ENCODE measurements around the gene MIOX.

Gene MIOX

DNA sequence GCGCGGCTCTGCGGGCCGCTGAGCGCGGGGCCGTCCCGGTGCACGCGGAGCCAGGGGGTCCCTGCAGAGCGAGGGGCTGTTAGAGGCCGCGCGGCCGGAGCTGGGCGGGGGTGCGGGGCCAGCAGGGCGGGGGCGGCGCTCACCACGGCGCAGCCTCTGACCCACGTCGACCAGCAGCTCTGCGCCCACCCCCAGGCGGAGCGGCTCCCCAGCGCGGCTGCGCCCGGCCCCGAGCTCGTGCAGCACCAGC is 39.1 kb downstream of the MIOX start:
- H3K4me3 Mint-ChIP-seq: peak overlapping the region; percentile 88
- peaks cover 3% of the 10 kb centered on the region for H3K27me3 Mint-ChIP-seq

DNA sequence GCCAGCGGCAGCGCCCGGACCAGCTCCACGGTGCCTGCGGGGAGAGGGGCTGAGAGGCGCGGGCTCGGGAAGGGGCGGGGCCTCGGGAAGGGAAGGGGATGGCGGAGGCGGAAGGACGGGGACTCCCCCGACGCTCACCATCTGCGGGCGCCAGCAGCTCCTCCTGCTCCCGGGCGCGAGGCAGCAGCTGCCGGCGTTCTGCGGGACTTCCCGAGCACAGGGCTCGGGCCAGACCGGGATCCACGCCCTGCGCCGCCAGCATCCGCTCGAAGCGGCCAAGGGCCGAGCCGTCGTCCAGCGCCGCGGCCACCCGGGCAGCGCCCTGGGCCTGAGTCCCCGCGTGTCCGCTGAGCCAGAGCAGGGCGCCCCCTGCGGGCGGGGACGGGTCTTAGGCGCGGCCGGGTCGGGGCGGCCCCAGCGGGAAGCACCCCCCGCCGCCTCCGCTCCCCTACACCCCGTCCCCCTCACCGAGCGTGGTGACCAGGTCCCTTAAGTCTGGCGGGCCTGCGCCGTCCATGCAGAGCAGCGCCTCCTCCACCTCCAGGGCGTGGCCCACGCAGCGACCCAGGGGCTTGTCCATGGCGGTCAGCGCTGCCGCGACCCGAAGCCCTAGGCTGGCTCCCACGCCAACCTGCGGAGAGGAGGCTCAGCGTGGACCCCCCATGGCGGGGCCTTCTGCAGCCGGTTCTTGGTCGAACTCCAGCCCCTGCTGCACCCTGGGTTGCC is 39.6 kb downstream of the MIOX start:
- Mint-ChIP-seq H3K9me3 (no peaks in the 10 kb centered on the region), H3K4me1 (peaks cover 38% of the 10 kb centered on the region), H3K27me3 (peaks cover 3% of the 10 kb centered on the region), H3K4me3 (peak overlapping the region; percentile 84), H3K27ac (peak overlapping the region; percentile 96), H3K36me3 (peaks cover 9% of the 10 kb centered on the region)
- CTCF ChIA-PET: interaction anchor here (0.5 to 6.1 kb wide), 17 partner anchors 9 to 275 kb away, joined by 3 to 46 read pairs (median 6); partner anchors contain the start of genes HDAC10, KLHDC7B, LMF2 and NCAPH2
- DNase-seq: peak; percentile 92

More for the DNA sequence above, 39.1 kb downstream of the MIOX start:
- CTCF ChIA-PET: interaction anchor here (0.5 to 6.1 kb wide), 17 partner anchors 10 to 274 kb away, joined by 3 to 46 read pairs (median 6); partner anchors contain the start of genes HDAC10, KLHDC7B, LMF2 and NCAPH2
- no peaks in the 10 kb centered on the region for H3K9me3 Mint-ChIP-seq
- H3K27ac Mint-ChIP-seq: peak overlapping the region; percentile 93
- DNase-seq: no peak
- peaks cover 11% of the 10 kb centered on the region for H3K36me3 Mint-ChIP-seq
- peaks cover 38% of the 10 kb centered on the region for H3K4me1 Mint-ChIP-seq

DNA sequence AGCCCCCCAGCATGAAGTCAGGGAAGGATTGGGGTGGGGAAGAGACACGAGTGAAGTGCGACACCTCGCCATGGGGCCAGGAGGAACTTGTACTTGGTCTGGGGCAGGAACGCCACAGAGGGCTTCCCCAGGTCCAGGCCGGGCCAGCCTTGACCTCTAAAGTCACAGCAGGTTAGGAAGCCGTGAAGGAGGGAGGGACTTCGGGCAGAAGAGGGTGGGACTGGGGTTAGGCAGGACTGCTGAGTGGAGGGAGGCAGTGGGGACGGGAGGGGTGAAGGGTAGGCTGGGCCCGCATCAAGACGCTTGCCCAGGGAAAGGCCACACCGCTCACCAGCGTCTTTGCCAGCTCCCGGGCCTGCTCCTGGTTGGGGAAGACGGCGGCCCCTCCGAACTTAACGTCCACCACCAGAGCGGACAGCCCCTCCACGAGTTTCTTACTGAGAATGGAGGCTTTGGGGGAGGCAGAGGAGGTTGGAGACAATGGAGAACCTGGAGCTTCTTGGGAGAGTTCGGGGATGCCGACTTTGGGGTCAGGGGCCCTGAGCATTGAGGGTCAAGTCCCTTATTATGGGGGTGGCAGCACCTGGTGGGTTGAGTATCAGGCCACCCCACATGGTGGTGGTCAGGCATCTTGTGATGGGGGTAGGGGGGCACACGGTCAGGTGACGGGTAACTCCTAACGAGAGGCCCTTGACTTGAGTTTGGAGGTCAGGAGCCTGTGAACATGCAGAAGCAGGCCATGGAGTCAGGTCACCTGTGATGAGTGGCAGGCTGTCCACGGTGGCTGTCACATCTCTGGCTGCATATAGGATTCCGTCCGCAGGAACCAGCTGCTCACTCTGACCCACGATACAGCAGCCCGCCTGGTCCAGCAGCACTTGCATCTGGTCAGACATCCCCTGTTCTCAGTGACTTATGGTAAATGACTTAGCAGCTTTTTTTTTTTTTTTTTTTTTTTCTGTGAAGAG is 40.5 kb downstream of the MIOX start:
- Mint-ChIP-seq H3K9me3 (no peaks in the 10 kb centered on the region), H3K27me3 (peaks cover 3% of the 10 kb centered on the region), H3K4me3 (peak overlapping the region; percentile 84), H3K36me3 (peaks cover 9% of the 10 kb centered on the region), H3K27ac (peak overlapping the region; percentile 96), H3K4me1 (peaks cover 38% of the 10 kb centered on the region)
- CTCF ChIA-PET: interaction anchor here (0.6 to 6.1 kb wide), 4 partner anchors 9 to 94 kb away, joined by 3 to 46 read pairs (median 16); partner anchors contain the start of genes KLHDC7B and SYCE3
- DNase-seq: peak; percentile 60

DNA sequence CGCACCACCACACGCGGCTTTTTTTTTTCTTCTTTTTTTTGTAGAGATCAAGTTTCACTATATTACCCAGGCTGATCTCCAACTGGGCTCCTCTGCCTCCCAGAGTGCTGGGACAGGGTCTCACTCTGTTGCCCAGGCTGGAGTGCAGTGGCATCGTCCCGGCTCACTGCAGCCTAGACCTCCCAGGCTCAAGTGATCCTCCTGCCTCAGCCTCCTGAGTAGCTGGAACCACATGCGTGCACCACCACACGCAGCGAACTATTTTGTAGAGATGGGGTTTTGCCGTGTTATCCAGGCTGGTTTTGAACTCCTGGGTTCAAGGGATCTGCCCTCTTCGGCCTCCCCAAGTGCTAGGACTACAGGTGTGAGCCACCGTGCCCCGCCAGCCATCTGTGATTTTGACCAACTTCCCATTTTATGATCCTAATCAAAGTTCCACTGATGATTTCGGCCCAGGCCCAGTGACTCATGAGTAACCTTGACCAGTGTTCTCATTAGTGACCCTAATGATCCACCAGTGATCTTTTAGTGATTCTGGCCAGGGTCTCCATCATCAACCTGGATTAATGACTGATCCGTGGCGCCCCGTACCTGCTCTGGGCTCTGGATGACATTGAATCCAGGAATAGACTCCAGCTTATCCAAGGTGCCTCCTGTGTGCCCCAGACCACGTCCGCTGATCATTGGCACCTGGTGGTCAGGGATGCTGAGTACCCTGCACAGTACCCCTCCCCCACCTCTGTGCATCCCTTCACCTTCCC is 41.4 kb downstream of the MIOX start:
- Mint-ChIP-seq H3K36me3 (peaks cover 9% of the 10 kb centered on the region), H3K4me3 (peak overlapping the region; percentile 84)
- CTCF ChIA-PET: interaction anchor here (1.2 to 6.1 kb wide), 5 partner anchors 11 to 93 kb away, joined by 4 to 46 read pairs (median 6); partner anchors contain the start of genes KLHDC7B and SYCE3

DNA sequence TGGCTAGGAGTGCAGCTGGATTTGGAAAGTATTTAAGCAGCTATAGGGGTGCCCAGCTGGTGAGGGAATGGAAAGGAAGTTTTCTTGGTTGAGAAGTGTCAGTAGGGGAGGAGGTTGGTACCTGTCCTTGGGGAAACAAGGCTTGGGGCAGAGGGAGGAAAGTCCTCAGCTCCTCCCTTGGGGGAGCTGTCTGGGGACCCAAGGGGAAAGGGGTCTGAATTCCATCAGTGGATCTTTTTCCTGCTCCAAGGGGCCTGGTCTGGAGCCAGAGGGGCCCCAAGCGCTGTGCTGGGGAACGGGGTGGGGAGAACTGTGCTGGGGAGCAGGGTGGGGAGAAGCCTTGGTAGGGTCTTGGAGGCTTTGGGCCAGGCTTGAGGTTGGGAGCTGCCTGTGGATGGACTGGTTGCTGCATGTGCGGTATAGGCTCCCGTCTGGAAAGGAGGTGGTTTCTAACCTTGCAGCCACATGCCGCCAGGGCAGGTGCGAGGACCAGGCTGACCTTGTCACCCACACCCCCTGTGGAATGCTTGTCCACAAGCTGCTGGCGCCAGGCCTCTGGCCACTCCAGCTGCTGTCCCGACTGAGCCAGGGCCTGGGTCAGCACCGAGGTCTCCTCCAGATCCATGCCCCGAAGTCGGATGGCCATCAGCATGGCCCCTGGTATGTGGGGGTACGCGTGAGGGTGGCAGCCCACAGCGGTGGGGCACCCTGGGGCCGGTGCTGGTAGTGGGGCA is 42.2 kb downstream of the MIOX start:
- H3K4me3 Mint-ChIP-seq: peak overlapping the region; percentile 84
- DNase-seq: peak; percentile 20
- peaks cover 6% of the 10 kb centered on the region for H3K36me3 Mint-ChIP-seq
- H3K4me1 Mint-ChIP-seq: peaks cover 50% of the 10 kb centered on the region
- H3K27me3 Mint-ChIP-seq: peaks cover 3% of the 10 kb centered on the region
- H3K27ac Mint-ChIP-seq: peak overlapping the region; percentile 96
- no peaks in the 10 kb centered on the region for H3K9me3 Mint-ChIP-seq
- CTCF ChIA-PET: interaction anchor here (1.2 to 6.1 kb wide), 5 partner anchors 11 to 93 kb away, joined by 4 to 46 read pairs (median 6); partner anchors contain the start of genes KLHDC7B and SYCE3

More for the DNA sequence above, 41.4 kb downstream of the MIOX start:
- Mint-ChIP-seq H3K4me1 (peaks cover 45% of the 10 kb centered on the region), H3K27ac (peak overlapping the region; percentile 96), H3K27me3 (peaks cover 3% of the 10 kb centered on the region), H3K9me3 (no peaks in the 10 kb centered on the region)
- peak; percentile 20 for DNase-seq

DNA sequence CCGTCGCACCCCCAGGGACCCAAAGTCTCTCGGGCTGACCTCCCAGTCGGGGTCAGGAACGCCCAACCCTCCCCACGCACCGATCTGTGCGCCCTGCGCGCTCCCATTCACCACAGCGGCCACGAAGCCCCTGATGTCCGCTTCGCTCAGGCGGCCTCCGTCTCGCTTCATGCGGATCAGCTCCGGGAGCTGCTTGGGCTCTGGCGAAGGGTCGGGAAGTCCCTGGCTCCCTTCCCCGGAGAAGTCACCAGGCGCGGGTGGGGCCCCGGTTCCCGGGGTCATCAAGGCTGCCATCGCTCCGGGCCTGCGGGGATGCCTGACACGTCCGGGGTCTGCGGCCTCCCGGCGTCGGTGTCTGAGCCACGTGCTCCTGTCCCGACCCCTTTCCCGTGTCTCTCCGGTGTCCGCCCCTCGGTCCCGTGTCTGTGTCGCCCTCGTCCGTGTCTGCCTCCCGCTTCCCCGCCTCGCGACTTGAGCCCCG is 42.8 kb downstream of the MIOX start:
- Mint-ChIP-seq H3K27ac (peak overlapping the region; percentile 88), H3K9me3 (no peaks in the 10 kb centered on the region)
- CTCF ChIA-PET: interaction anchor here (1.3 to 6.1 kb wide), 3 partner anchors 10 to 92 kb away, joined by 6 to 46 read pairs (median 8); no protein-coding TSS in a partner anchor

DNA sequence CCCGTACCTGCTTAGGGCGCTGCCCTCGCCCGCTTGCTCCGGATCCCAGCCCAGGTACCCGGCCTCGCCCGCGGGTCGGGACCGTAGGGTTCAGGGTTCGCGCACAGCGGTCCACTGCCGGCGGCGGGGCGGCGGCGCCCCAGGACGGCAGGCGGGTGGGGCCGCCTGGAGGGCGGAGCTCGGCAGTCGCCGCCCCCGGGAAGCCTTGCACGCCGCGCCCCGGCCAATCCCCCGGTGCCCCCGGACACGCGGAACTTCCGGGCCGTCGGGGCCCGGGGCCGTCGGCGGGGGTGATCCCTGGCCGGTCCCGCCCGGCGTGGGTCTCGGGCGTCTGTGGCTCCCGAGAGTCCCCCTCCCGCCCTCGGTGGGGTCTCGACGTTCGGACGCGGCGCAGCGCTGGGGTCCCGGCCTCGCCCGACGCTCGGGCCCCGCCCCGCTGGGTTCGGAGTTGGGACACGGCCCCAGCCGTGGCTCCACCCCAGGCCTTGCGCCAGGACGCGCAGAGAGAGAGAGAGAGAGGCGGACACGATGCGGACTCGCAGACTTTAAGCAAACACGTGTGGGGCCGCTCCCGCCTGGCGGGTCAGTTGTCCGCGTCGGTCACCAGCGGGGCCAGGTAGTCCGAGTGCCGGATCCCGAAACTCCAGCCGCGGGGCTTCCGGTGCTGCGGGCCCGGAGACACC is 43.4 kb downstream of the MIOX start, which contains the start of gene TYMP:
TSS of gene TYMP (minus strand) at position 116 of the 683 bp plus-strand sequence. CDS start 303 bp downstream, outside the sequence.
- CTCF ChIA-PET: interaction anchor here (1.6 to 6.1 kb wide), 2 partner anchors 9 to 91 kb away, joined by 6 to 46 read pairs; no protein-coding TSS in a partner anchor
- Mint-ChIP-seq H3K27me3 (peaks cover 3% of the 10 kb centered on the region), H3K27ac (peak within 1 kb of the TSS; percentile 98)

More for the DNA sequence above, 42.8 kb downstream of the MIOX start:
- peak overlapping the region; percentile 84 for H3K4me3 Mint-ChIP-seq
- H3K36me3 Mint-ChIP-seq: peaks cover 5% of the 10 kb centered on the region
- DNase-seq: no peak
- H3K27me3 Mint-ChIP-seq: peaks cover 3% of the 10 kb centered on the region
- H3K4me1 Mint-ChIP-seq: peaks cover 53% of the 10 kb centered on the region

DNA sequence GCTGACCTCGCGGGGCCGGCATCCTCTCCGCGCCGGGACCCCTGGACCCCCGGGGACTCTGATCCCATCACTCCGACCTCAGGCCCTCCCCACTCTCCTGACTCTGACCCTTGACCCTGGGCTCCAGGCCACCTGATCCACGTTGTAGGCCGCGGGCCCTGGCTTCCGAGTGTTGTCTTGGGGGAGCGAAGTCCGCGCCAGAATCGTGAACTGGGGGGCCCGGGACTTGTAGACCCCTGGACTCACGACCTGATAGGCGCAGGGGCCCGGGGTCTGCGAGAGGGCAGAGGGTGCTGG is 43.9 kb downstream of the MIOX start:
- peak overlapping the region; percentile 98 for H3K27ac Mint-ChIP-seq
- DNase-seq: no peak
- peaks cover 52% of the 10 kb centered on the region for H3K4me1 Mint-ChIP-seq

More for the DNA sequence above, 43.4 kb downstream of the MIOX start, which contains the start of gene TYMP:
- Mint-ChIP-seq H3K4me1 (peaks cover 50% of the 10 kb centered on the region), H3K4me3 (peak within 1 kb of the TSS; percentile 93), H3K9me3 (no peaks in the 10 kb centered on the region), H3K36me3 (no peaks in the 10 kb centered on the region)
- peak; percentile 83 for DNase-seq

DNA sequence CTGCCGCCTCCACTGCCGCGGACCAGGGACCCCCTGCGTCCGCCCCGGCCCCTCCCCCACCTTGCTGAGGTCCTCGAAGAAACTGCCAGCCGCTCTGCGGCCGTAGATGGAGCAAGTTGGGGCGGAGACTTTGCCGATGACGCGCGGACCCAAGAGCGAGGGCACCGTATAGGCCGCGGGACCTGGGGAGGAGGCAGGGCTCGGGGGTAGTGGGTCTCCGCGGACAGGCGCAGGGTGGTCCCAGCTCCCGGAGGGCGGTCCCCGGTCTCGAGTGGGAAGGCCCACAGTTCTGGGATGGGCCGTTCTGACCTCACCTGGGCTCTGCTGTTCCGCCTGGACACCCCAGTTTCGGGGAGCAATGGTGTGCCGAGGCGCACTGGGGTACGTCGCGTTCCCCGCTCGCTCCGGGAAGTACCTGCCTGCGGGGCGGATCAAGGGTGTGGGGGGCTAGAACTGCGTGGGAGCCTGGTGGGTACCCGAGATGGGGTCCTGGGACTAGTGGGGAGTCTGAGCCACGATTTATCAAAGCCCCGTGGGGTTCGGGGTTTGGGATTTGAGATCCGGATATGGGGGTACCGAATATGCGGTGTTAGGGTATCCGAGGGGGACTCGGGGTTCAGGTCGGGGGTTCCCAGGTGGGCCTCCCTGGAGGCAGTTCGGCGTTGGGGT is 44.4 kb downstream of the MIOX start:
- peak; percentile 92 for DNase-seq
- CTCF ChIA-PET: interaction anchor here (1.1 to 1.3 kb wide), 2 partner anchors 10 to 12 kb away, joined by 4 to 5 read pairs; no protein-coding TSS in a partner anchor
- Mint-ChIP-seq H3K9me3 (no peaks in the 10 kb centered on the region), H3K27ac (peak overlapping the region; percentile 98), H3K4me3 (peak overlapping the region; percentile 93), H3K27me3 (peaks cover 3% of the 10 kb centered on the region), H3K36me3 (no peaks in the 10 kb centered on the region), H3K4me1 (peaks cover 53% of the 10 kb centered on the region)

More for the DNA sequence above, 43.9 kb downstream of the MIOX start:
- peak overlapping the region; percentile 93 for H3K4me3 Mint-ChIP-seq
- H3K27me3 Mint-ChIP-seq: peaks cover 3% of the 10 kb centered on the region
- no peaks in the 10 kb centered on the region for H3K9me3 Mint-ChIP-seq
- no peaks in the 10 kb centered on the region for H3K36me3 Mint-ChIP-seq
- CTCF ChIA-PET: no interaction called here

DNA sequence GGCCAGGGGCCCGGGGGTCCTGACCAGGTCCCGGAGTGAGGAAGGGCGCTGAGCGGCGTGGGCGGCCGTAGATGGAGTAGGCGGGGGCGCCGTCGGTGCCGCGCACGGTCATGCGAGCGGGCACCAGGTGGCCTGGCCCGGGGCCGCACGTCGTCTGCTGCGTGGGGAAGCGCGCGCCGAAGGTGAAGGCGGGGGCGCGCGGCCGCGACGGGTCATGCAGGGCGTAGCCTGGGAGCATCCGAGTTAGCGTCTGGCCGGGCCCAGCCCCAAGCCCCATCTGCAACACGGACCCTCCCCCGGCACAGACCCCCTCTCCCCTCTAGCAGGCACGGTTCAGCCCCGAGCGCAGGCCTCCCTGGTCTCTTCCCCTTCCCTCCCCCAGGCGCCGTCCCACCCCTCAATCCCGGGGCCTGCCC is 44.9 kb downstream of the MIOX start:
- Mint-ChIP-seq H3K27ac (peak overlapping the region; percentile 98), H3K4me1 (peaks cover 58% of the 10 kb centered on the region), H3K4me3 (peak overlapping the region; percentile 93), H3K36me3 (no peaks in the 10 kb centered on the region), H3K9me3 (no peaks in the 10 kb centered on the region), H3K27me3 (peaks cover 3% of the 10 kb centered on the region)
- CTCF ChIA-PET: interaction anchor here (1.1 to 1.3 kb wide), 2 partner anchors 9 to 11 kb away, joined by 4 to 5 read pairs; no protein-coding TSS in a partner anchor
- DNase-seq: peak; percentile 82

DNA sequence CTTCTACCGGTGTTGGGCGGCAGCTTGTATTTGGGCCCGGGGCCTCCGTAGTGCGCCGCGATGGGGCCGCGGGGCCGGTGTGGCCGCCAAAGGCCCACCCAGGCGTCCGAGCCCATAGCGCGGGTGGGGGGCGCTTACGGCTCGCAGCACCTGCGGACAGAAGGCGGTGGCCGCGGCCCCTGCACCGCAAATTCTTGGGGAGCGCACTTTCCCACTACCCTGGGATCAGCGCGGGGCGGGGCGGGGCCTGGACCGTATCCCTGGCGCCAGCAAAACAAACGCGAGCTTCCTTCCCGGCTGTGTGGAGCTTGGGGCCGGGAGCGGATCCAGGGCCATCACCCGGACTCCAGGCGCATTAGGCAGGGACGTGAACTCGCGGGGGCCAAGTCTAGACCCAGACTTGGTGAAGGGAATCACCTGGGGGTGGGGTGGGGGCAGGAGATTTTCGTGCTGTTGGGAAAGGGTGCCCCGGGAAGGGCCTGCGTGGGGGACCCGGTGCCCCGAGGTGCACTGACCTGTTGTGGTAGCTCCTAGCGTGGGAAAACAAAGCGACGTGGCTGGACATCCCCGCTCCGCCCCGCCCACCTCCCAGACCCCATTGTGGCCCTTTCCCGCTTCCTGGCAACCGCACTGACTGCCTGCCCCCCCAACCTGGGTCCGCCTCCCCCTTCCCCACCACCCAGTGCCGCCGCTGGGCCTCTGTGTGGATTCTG is 45.5 kb downstream of the MIOX start:
- H3K27ac Mint-ChIP-seq: peak overlapping the region; percentile 98
- peaks cover 56% of the 10 kb centered on the region for H3K4me1 Mint-ChIP-seq
- H3K4me3 Mint-ChIP-seq: peak overlapping the region; percentile 93
- peaks cover 3% of the 10 kb centered on the region for H3K27me3 Mint-ChIP-seq
- no peaks in the 10 kb centered on the region for H3K36me3 Mint-ChIP-seq
- peak; percentile 44 for DNase-seq
- H3K9me3 Mint-ChIP-seq: no peaks in the 10 kb centered on the region
- CTCF ChIA-PET: interaction anchor here (1.1 to 1.3 kb wide), 2 partner anchors 9 to 10 kb away, joined by 4 to 5 read pairs; no protein-coding TSS in a partner anchor

Data from activated naive CD4-positive, alpha-beta T cell treated with anti-CD3 and anti-CD28 coated beads, Interleukin-2, amount 10 ng/mL, durations not matched to agents 7 days and 5 days (primary cell).